Subcutaneous abdominal adipose tissue (tissue), 5 donors: ENCODE data around the gene TSPAN4.

ENCODE experiments used
- H3K27ac ChIP-seq: one replicate; pipeline ENCODE4 v1.7.0; 2013; ENCODE audit warnings: low read depth, mild to moderate bottlenecking, inconsistent platforms, low read length, moderate library complexity
- H3K27me3 ChIP-seq, 5 donors: one replicate each; pipeline ENCODE4 v1.7.0; 2013; ENCODE audit warnings: low read length in 5 of 5, inconsistent platforms in 1 of 5; ENCODE audit not compliant: control insufficient read depth in 5 of 5, insufficient read depth in 4 of 5
- H3K36me3 ChIP-seq, 5 donors: one replicate each; pipeline ENCODE4 v1.7.0; 2013; ENCODE audit warnings: low read length in 5 of 5; ENCODE audit not compliant: control insufficient read depth in 5 of 5, insufficient read depth in 5 of 5
- H3K4me1 ChIP-seq, 5 donors: one replicate each; pipeline ENCODE4 v1.7.0; 2013; ENCODE audit warnings: low read length in 5 of 5, mild to moderate bottlenecking in 3 of 5, moderate library complexity in 1 of 5; ENCODE audit not compliant: control insufficient read depth in 5 of 5, insufficient read depth in 5 of 5
- H3K4me3 ChIP-seq, 5 donors: one replicate each; pipeline ENCODE4 v1.7.0; 2013; ENCODE audit warnings: low read length in 5 of 5, low read depth in 1 of 5
- H3K9ac ChIP-seq, 5 donors: one replicate each; pipeline ENCODE4 v1.7.0; 2013; ENCODE audit warnings: low read length in 5 of 5, mild to moderate bottlenecking in 4 of 5, moderate library complexity in 3 of 5
- H3K9me3 ChIP-seq, 5 donors: one replicate each; pipeline ENCODE4 v1.7.0; 2013; ENCODE audit warnings: low read length in 5 of 5; ENCODE audit not compliant: control insufficient read depth in 5 of 5
- donor health status: healthy.
- donor health status: healthy.
- donor health status: healthy.
- donor health status: healthy.
- donor health status: healthy.

Gene TSPAN4

GRCh38 chr11:798093-798713 is 44.4 kb upstream of the TSPAN4 start, which contains the start of gene SLC25A22:
TSS of gene SLC25A22 (minus strand) at chr11:798281. CDS start at chr11:795006, 3,275 bp downstream.
- Histone ChIP-seq H3K27me3 (no peaks in the 10 kb centered on the region), H3K4me3 (peak within 1 kb of the TSS; percentile 56 to 80 (median 71)), H3K9me3 (no peaks in the 10 kb centered on the region), H3K36me3 (peaks cover 0 to 42% (median 23%) of the 10 kb centered on the region in 5 donors), H3K27ac (peak within 1 kb of the TSS; percentile 69), H3K4me1 (peaks cover 1 to 50% (median 35%) of the 10 kb centered on the region in 5 donors), H3K9ac (peak within 1 kb of the TSS; percentile 8 to 78 (median 52))

GRCh38 chr11:799641-800316 is 42.9 kb upstream of the TSPAN4 start:
- Histone ChIP-seq H3K9ac (no peak overlapping the region), H3K36me3 (peaks cover 0 to 44% (median 23%) of the 10 kb centered on the region in 5 donors), H3K9me3 (no peaks in the 10 kb centered on the region), H3K4me3 (no peak overlapping the region), H3K27ac (no peak overlapping the region), H3K27me3 (no peaks in the 10 kb centered on the region), H3K4me1 (peaks cover 1 to 45% (median 43%) of the 10 kb centered on the region in 5 donors)

- H3K4me1 ChIP-seq, result peaks cover 1 to 41% (median 39%) of the 10 kb centered on the region in 5 donors
- H3K4me3 ChIP-seq, result no peak overlapping the region
- no peaks in the 10 kb centered on the region for H3K27me3 ChIP-seq
Observed at GRCh38 chr11:800473-800872, 42.2 kb upstream of the TSPAN4 start.

DNA sequence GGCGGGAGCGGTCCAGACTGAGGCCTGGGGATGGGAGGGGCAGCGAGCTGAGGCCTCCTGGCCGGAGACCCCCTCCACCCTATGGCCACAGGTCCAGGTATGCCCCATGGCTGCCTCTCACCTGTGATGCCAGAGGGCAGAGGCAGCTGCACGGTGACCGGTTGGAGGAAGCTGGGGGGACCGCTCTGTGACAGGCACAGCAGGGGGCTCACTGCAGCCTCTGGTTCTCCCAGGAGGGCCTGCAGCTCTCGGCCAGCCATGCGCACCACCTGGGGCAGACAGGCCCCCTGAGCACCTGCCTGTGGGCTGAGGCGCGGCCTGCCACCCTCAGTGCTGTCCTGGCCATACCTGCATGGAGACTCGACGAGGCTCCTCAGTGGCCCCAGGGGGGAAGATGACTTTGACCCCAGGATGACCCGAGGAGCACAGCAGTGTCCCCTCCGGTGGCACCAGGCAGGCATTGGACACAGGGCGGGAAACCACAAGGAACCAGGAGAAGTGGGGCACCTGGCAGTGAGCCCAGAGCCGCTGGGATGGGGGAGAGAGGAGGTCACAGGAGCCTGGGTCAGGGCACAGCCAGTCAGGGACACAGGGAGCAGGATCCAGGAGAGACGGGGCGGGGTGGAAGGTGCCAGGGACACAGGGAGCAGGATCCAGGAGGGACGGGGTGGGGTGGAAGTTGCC is 41.4 kb upstream of the TSPAN4 start:
- no peak overlapping the region for H3K4me3 ChIP-seq
- peaks cover 1 to 37% (median 34%) of the 10 kb centered on the region in 5 donors for H3K4me1 ChIP-seq
- H3K36me3 ChIP-seq, result peaks cover 0 to 44% (median 23%) of the 10 kb centered on the region in 5 donors
- H3K9me3 ChIP-seq, result no peaks in the 10 kb centered on the region
- no peak overlapping the region for H3K27ac ChIP-seq
- H3K27me3 ChIP-seq, result no peaks in the 10 kb centered on the region
- H3K9ac ChIP-seq, result no peak overlapping the region

More at GRCh38 chr11:800473-800872, 42.2 kb upstream of the TSPAN4 start:
- no peak overlapping the region for H3K9ac ChIP-seq
- H3K9me3 ChIP-seq, result no peaks in the 10 kb centered on the region
- peaks cover 0 to 44% (median 23%) of the 10 kb centered on the region in 5 donors for H3K36me3 ChIP-seq
- H3K27ac ChIP-seq, result no peak overlapping the region

GRCh38 chr11:802018-802617 is 40.5 kb upstream of the TSPAN4 start:
- Histone ChIP-seq H3K9ac (no peak overlapping the region), H3K4me1 (peaks cover 0 to 28% (median 25%) of the 10 kb centered on the region in 5 donors), H3K36me3 (peaks cover 0 to 44% (median 23%) of the 10 kb centered on the region in 5 donors)

GRCh38 chr11:802693-803466 is 39.8 kb upstream of the TSPAN4 start:
- no peak overlapping the region for H3K4me3 ChIP-seq
- H3K36me3 ChIP-seq, result peaks cover 0 to 44% (median 23%) of the 10 kb centered on the region in 5 donors
- H3K4me1 ChIP-seq, result peaks cover 0 to 20% (median 19%) of the 10 kb centered on the region in 5 donors
- H3K27me3 ChIP-seq, result no peaks in the 10 kb centered on the region
- H3K9me3 ChIP-seq, result no peaks in the 10 kb centered on the region
- H3K27ac ChIP-seq, result no peak overlapping the region
- no peak overlapping the region for H3K9ac ChIP-seq

More at GRCh38 chr11:802018-802617, 40.5 kb upstream of the TSPAN4 start:
- Histone ChIP-seq H3K9me3 (no peaks in the 10 kb centered on the region), H3K27me3 (no peaks in the 10 kb centered on the region), H3K4me3 (no peak overlapping the region), H3K27ac (no peak overlapping the region)

DNA sequence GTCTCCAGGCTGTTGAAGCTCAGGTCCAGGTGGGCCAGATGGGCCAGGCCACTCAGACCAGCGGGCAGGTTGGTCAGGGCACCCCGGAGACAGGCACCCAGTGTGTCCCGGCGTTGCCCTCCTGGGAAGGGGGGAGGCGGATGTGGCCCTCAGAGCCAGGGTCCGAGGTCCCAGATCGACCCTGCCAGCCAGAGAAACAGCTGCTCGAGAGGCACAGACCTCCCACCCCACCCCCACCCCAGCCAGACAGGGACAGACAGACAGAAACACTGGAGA is 39.2 kb upstream of the TSPAN4 start:
- peaks cover 0 to 44% (median 23%) of the 10 kb centered on the region in 5 donors for H3K36me3 ChIP-seq
- no peak overlapping the region for H3K9ac ChIP-seq
- no peak overlapping the region for H3K4me3 ChIP-seq
- peaks cover 0 to 20% (median 19%) of the 10 kb centered on the region in 5 donors for H3K4me1 ChIP-seq
- no peak overlapping the region for H3K27ac ChIP-seq
- H3K9me3 ChIP-seq, result no peaks in the 10 kb centered on the region
- H3K27me3 ChIP-seq, result no peaks in the 10 kb centered on the region

GRCh38 chr11:803770-804598 is 38.7 kb upstream of the TSPAN4 start:
- H3K9me3 ChIP-seq, result no peaks in the 10 kb centered on the region
- no peak overlapping the region for H3K27ac ChIP-seq
- H3K4me1 ChIP-seq, result peaks cover 2 to 25% (median 23%) of the 10 kb centered on the region in 5 donors
- peak overlapping the region in 3 of 5 donors; percentile 56 to 71 (median 63) for H3K4me3 ChIP-seq
- no peaks in the 10 kb centered on the region for H3K27me3 ChIP-seq
- peak overlapping the region in 3 of 5 donors; percentile 33 to 73 (median 64) for H3K9ac ChIP-seq
- H3K36me3 ChIP-seq, result peaks cover 0 to 43% (median 23%) of the 10 kb centered on the region in 5 donors

GRCh38 chr11:804599-804964 is 38.1 kb upstream of the TSPAN4 start:
- H3K4me3 ChIP-seq, result peak overlapping the region; percentile 35 to 71 (median 56)
- no peaks in the 10 kb centered on the region for H3K9me3 ChIP-seq
- H3K4me1 ChIP-seq, result peaks cover 2 to 27% (median 25%) of the 10 kb centered on the region in 5 donors
- no peaks in the 10 kb centered on the region for H3K27me3 ChIP-seq
- peak overlapping the region in 4 of 5 donors; percentile 33 to 73 (median 66) for H3K9ac ChIP-seq
- peaks cover 0 to 37% (median 21%) of the 10 kb centered on the region in 5 donors for H3K36me3 ChIP-seq
- no peak overlapping the region for H3K27ac ChIP-seq
